Stimulated activated CD8-positive, alpha-beta memory T cell treated with anti-CD3 and anti-CD28 coated beads, Interleukin-4, amount 100 ng/mL, for 24 hours (primary cell): ENCODE data around the gene LMCD1.

Experiments
- DNase-seq: peaks from one replicate; pipeline ENCODE4 v3.0.0-alpha.2; 2020; ENCODE audit warnings: low read depth

LMCD1 gene

DNA sequence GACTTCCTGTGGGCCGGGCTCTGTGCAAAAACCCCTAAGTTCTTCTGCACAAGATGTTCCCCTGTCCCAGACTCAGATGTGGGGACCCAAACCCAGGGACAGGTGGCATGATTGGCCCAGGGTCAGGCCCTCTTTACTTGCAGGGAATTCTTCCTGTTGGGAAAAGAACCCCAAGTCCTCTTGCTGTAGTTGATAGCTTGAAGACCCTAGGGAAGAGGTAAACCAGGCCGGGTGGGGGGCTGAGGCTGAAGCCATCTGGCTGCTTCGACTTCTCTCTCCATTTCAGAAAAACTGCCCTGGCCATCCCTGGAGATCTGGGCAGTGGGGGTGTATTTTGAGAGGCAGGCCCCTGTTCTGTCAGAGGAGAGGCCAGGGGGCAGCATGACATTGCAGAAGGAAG, 119.5 kb downstream of the LMCD1 start:
- DNase-seq: no peak

DNA sequence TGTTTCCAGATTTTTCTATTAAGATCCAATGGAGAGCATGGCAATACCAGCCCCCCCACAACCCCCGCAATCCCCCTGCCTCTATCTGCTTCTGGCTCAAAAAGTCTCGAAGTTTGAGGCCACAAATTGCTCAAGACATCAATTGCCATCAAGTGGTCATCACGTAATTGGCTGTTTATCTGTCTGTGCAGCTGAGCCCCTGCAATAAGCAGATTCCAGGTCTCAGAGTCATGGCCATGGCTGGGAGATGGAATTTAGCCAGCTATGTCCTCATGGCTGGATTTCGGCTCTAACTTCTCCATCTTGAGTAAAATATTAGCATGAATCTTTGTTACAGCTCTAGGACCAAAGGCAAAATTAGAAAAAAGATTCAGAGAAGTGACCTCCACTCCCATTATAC, 120.2 kb downstream of the LMCD1 start:
- DNase-seq: no peak

DNA sequence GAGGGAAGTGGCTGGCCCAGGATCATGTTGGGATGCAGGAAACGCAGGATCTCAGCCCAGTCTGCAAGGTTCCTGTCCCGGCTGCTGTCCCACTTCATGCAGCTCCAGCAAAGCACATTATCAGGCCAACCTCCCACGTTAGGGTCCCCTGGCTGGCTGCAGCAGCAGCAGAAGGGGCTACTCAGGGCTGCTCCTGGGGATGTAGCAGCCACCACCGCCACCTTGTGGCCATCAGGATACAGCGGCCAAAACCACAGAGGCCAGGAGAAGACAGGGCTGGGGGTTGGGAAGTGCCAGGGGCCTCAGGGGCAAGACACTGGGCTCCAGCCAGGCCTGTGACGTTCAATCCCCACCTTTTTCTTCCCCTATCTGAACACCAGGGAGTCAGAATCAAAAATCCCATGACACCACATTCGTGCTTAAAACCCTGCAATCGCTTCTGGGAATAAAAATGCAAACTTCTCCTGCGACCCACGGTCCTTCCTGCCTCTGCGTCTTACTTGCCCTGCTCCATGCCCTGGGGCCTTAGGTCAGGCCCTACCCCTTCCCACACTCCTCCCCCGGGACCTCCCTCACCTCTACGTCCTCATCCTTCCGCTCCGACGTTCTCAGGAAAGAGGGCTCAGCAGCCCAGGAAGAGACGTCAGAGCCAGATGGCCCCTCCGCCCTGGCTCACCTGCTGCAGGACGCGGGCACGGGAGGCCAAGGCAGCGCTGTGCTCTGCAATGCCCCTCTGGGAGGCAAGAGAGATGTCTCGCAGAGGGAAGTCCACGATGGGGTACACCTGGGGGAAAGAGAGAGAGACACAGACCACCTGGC, 121.5 kb downstream of the LMCD1 start:
- no peak for DNase-seq

DNA sequence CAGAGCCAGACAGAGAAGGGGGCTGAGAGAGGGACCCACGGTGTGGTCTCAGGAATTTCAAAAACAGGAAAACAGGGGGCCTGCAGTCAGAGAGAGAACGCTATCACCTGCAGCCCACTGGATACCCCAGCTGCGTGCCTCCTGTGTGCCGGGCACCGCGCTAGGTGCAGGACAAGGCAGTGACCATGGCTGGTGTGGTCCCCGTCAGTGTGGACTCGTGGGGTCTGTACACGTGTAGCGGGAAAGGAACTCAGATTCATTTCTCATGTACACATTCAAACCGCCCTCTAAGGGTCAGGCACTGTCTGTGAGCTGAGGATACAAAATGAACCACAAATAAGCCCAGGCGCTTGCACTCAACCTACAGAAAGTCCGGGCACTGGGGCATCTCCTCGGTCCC, 122.1 kb downstream of the LMCD1 start:
- no peak for DNase-seq
